ENCODE data around the gene ADAM8.
A peak's percentile ranks its signal among the peaks of the same experiment; 100 is the strongest.
"Not testable (repeated sequence)": the region's sequence is repeated elsewhere in the genome, so short reads cannot be mapped to it uniquely, and the experiment has no call there.

Gene ADAM8

DNA sequence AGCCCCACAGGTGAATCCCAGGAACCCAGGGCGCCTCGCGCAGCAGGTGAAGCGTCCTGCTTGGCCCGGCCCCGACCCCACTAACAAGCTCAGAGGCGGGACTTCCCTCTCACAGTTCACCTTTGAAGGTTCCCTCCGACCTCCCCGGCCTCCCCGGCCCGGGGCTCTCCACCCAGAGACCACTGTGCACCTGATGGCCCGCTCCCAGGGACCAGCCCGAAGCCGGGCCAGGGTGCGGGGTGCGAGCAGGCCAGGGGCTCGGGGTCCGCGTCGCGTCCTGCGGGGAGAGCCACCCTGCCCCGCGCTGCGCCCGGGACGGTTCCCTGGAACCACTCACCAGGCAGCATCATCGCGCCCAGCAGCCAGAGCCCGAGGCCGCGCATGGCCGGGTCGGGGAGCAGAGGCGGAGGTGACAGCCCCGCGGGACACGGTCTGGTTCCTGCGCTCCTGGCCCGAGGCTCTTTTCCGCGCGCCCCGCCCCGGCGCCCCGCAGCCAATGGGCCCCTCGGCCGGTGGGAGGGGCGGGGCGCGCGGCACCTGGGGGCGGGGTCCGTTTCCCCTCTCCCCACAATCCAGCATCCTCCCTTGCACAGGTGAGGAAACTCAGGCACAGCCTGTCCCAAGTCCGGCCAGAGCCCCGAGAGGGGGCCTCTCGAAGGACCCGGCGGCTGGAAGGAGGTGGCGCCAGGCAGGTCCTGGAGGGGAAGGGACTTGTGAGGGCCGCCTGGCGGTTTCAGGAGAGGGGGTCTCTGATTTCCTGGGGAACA lies at the start of gene ADAM8:
ADAM8 (minus strand) TSS at position 434 of the 767 bp plus-strand sequence; CDS start at position 383, 51 bp downstream.
- no peak for DNase-seq

DNA sequence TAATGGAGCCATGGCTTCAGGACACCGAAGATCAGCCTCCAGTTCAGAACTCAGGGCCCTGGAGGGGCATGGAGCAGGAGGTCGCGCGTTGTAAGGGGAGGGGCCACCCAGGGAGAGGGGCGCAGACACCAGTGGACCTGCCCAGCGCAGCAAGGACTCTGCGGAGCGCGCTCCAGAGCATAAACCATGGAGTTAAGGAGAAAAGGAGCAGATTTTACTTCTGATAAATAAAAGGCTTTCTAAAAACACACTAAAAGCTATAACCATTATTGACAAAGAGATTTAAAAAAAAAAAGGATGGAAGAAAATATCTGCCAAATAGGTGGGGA lies 49.5 kb upstream of the ADAM8 start:
- no peak for DNase-seq

DNA sequence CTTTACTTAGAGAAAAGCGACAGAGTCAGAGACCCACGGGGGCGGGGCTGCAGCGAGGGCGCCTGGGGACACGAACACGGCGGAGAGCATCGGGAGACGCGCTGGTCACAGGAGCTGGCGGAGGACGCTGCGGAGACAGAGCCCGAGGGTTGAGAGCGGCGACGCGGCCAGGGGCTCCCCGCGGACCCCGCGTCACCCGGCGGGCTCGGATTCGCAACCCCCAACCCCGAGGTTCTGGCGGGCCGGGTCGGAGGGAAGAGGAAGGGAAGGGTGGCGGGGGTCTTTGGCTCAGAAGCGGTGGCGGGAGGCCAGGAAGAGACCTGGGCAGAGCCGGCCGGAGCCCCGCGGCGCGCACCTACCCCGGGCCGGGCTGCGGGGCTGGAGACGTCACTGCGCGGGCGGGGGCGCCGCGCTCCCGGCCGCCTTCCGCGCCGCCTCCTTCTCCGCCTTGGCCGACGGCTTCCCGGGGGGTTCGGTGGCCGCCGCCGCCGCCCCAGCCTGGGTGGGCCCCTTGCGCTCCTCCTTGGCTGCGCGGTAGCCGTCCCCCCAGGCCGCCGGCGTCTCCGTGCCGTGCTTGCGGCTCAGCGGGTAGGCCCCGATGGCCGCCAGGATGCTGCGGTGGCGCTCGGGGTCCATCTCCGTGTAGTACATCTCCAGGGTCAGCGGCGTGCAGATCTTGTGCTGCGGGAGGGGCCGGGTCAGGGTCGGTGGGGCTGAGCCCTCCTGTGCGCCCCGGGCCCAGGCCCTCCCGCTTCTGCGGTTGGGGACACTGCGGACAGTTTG lies 49.0 kb upstream of the ADAM8 start:
- no peak for DNase-seq

- no peak for DNase-seq
Measured at GRCh38 chr10:133324857-133325260, 48.2 kb upstream of the ADAM8 start.

DNA sequence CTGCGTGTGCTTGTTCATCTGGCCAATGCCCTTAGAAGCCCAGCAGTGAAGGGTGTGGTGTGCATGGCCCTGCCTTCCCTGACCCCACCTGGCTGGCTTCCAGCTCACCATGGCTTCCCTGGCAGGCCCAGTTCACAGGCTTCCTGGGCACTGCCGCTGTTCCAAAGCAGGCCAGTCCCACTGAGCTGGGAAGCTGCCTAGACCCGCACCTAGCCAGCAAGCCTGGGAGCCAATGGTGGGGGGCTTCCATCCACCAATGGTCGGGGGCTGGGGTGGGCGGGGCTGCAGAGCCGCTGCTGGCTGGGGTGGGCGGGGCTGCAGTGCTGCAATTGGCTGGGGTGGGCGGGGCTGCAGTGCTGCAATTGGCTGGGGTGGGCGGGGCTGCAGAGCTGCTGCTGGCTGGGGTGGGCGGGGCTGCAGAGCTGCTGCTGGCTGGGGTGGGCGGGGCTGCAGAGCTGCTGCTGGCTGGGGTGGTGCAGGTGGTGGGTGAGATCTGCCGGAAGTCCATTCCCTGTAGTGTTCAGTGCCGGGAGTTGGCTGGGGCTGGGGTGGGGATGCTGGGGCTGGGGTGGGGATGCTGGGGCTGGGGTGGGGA lies 47.6 kb upstream of the ADAM8 start:
- no peak for DNase-seq

DNA sequence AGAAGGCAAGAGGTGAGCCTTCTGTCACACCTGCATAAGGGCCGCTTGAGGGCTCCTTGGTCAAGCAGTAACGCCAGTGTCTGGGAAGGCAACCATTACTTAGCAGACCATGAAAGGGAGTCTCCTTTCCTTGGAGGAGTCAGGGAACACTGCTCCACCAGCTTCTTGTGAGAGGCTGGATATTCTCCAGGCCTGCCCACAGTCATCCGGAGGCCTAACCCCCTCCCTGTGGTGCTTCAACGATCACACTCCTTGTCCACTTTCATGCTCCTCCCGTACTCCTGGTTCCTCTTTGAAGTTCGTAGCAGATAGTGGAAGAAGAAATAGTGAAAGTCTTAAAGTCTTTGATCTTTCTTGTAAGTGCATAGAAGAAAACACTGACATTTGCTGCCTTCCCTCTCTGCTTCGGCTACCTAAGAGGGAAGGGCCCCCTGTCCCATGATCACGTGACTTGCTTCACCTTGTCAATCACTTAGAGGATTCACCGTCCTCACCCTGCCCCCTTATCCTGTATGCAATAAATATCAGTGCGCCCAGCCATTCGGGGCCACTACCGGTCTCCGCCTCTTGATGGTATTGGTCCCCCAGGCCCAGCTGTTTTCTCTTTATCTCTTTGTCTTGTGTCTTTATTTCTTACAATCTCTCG lies 45.5 kb upstream of the ADAM8 start:
- DNase-seq: not testable (repeated sequence)

DNA sequence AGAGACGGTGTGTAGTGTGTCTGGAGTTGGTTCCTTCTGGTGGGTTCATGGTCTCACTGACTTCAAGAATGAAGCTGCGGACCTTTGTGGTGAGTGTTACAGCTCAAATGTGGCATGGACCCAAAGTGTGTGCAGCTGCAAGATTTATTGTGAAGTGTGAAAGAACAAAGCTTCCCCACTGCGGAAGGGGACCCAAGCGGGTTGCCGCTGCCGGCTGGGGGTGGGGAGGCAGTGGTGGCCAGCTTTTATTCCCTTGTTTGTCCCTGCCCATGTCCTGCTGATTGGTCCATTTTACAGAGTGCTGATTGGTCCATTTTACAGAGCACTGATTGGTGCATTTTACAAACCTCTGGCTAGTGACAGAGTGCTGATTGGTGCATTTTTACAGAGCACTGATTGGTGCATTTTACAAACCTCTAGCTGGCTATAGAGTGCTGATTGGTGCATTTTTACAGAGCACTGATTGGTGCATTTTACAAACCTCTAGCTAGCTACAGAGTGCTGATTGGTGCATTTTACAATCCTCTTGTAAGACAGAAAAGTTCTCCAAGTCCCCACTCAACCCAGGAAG lies 44.3 kb upstream of the ADAM8 start:
- DNase-seq: not testable (repeated sequence)

DNA sequence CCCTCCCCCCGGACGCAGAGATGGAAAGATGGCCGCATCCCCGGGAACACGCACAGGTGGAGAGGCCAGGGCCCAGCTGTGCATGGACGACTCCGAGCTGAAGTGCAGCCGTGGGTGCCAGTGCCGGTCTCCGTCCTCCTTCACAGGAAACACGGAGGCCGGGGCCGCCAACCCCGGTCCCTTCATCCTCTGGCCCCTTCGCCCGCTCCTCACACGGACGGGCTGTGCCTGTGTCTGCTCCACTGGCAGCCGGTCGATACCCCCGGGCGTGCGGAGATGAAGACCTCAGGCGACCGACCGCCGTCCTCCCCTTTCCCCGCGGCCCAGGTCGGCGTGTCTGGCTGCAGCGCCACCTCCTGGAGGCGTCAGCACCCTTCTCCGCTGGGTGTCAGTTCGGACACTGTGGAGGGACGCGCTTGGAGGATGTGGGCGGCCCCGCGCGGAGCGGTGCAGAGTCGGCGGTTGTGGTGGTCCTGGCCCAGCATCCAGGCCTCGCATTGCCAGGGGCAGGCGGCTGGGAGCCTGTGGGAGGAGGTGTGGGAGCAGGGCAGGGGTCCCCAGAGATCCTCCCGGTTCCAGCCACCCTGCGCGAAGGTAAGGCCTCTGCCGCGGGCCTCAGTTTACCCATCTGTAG lies 41.9 kb upstream of the ADAM8 start:
- DNase-seq: peak; percentile 50 to 56

DNA sequence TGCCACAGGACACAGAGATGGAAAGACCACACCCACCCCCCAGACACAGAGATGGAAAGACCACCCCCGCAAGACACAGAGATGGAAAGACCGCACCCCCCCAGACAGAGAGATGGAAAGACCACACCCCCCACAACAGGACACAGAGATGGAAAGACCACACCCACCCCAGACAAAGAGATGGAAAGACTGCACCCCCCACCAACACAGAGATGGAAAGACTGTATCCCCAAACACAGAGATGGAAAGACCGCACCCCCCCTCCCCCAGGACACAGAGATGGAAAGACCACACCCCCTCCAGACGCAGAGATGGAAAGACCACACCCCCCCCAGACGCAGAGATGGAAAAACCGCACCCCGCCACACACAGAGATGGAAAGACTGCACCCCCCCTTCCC lies 40.1 kb upstream of the ADAM8 start:
- DNase-seq: no peak

DNA sequence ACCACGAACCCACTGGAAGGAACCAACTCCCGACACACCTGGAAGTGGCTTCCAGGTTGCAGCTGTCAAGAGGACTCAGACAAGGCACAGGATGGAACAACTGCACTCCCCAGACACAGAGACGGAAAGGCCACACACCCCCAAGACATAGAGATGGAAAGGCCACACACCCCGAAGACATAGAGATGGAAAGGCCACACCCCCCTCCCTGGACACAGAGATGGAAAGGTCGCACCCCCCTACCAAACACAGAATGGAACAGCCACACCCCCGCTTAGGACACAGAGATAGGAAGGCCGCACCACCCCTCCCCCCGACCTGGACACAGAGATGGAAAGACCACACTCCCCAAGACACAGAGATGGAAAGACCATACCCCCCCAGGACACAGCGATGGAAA lies 39.6 kb upstream of the ADAM8 start:
- no peak for DNase-seq

DNA sequence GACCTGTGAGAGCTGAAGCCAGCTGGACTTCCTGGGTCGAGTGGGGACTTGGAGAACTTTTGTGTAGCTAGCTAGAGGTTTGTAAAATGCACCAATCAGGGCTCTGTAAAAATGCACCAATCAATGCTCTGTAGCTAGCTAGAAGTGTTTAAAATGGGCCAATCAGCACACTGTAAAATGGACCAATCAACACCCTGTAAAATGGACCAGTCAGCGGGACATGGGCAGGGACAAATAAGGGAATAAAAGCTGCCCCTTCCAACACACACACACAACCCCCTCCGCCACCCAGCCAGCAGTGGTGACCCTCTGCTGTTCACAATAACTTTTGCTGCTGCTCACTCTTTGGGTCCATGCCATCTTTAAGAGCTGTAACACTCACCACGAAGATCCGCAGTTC lies 39.2 kb upstream of the ADAM8 start:
- no peak for DNase-seq

GRCh38 chr10:133314911-133315310 lies 38.2 kb upstream of the ADAM8 start:
- no peak for DNase-seq

DNA sequence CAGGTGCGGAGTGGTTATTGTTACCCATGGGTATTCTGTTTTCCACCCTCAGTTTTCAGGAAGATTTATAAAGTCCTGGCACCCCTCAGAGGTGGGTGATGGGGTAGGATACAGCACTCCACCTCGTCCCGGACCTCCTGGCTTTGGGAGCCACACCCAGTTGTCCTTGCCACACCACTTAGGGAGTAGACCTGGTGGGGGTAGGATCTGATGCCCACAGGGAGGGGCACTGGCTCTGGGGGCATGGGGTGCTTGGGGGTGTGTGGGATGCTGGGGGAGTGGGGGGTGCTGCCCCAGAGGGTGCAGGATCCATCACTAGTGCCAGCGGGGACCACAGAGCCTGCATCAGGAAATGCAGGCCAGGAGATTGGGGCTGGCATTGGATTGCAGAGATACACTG lies 36.5 kb upstream of the ADAM8 start:
- no peak for DNase-seq

DNA sequence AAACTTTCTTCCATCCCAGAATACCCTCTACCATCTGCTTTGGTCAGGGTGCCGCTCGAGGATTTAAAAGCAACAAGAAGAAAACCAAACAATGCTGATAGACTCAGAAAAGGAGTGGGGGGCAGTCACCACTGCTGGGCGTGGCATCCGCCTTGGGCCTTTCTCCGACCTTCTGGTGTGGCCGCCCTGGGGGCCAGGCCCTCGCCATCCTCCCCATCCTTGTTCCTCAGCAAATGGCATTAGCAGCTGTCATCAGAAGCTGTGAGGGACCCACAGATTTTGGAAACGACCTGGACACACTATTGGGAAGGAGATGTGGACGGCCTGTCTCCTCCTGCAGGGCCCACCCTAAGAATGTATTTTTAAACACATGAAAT lies 36.1 kb upstream of the ADAM8 start:
- DNase-seq: no peak

GRCh38 chr10:133312016-133312768 lies 35.5 kb upstream of the ADAM8 start:
- no peak for DNase-seq

DNA sequence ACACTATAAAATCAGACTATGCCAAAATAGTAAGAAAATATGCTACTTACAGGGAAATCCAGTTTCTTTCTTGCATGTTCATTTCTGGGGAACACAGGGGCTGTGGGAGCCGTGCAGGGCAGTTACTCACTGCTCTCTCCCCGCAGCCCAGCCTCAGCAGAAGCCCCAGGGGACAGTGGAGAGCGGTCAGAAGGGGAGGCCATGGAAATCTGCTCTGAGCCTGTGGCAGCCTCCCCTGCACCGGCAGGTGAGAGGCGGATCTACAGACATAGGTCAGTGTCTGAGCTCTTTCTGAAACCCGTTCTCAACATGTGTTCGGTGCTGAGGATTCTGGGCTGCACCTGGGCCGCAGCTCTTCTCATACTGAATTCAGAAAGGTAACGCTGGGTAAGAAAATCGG lies 34.9 kb upstream of the ADAM8 start:
- no peak for DNase-seq

- DNase-seq: no peak
Measured at GRCh38 chr10:133310789-133311188, 34.1 kb upstream of the ADAM8 start.

DNA sequence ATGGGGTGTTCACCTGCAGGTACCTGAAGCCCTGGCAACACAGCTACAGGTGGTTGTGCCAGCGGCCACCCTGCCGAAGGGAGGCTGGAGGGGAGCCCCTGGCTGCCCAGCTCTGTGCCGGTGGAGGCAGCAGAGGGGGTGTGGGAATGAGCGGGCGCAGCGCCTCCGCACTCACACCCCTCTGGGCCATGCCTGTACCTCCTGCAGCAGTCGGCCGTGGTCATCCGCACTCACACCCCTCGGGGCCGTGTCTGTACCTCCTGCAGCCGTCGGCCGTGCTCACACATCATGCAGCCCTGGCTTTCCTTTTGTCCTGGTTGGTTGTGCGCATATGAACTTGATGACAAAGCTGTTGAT lies 33.7 kb upstream of the ADAM8 start:
- DNase-seq: no peak

GRCh38 chr10:133309720-133310398 lies 33.2 kb upstream of the ADAM8 start:
- no peak for DNase-seq

DNA sequence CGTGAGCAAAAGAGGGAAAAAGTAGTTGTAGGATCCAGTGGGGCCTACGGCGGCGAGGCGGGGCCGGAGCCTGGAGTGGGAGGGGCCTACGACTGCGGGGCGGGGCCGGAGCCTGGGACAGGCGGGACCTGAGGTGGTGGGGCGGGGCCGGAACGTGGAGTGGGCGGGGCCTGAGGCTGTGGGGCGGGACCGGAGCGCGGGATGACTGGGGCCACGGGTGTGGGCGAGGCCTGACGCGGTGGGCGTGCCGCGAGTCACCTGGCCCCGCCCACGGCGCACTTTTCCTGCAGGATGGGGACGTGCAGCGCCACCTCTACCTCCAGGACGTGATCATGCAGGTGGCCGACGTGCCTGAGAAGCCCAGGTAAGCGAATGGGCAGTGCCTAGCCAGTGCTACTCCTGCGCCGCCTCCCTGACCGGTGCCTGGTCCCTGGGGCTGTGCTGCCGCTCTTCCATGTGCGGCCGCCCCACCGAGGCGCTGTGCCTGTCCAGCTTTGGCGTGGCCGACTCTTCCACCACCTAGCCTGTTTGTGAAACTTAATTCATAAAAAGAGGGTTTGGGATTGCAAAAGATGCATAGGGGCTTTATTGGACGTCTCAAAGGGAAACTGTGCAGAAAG lies 32.5 kb upstream of the ADAM8 start:
- DNase-seq: peak; percentile 59 to 75
